GM19238 (cell line): Measurements from ENCODE around the gene ZNF335.
"Not testable (repeated sequence)": the region's sequence is repeated elsewhere in the genome, so short reads cannot be mapped to it uniquely, and the experiment has no call there.

Experiments
- DNase-seq: peaks from one replicate; pipeline ENCODE4 v3.0.0; 2011; ENCODE audit warnings: low spot score; ENCODE audit not compliant: insufficient read length

The ZNF335 gene

DNA sequence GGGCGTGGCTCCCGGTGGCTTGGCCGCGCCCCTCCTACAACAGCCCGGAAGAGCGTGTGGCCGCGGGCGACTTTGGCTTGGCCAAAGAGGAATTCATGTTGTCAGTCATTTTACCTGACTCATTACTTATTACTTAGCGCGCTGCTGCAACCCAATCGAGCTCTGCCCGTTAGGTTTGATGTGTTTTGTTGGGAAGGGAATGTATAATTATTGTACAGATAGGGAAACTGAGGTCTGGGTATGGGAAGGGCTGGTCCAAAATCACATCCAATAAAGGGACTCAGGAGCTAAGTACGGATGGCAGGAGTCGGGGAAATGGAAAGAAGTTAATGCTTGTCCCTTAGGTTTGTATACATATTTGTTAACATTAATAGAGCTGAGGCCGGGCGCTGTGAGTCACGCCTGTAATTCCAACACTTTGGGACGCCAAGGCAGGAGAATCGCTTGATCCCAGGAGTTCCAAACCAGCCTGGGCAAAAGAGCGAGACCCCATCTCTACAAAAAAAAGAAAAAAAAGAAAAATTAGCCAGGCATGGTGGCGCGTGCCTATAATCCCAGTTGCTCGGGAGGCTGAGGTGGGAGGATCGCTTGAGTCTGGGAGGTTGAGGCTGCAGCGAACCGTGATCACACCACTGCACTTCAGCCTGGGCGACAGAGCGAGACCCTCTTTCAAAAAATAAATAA is 639 bp upstream of the ZNF335 start:
- peak; percentile 94 for DNase-seq

DNA sequence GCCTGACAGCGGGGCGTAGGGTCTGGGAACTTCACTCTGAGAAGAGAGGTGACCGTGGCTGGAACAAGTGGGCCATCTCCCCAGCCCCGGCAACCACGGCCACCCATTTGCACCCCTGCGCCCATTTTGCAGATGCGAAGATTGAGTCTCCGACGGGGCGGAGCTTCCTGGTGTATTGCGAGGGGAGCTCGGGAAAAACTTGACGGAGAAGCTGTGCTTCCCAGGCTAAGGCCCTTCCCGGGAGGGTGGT is 653 bp downstream of the ZNF335 start:
- DNase-seq = no peak

GRCh38 chr20:45970646-45971424 is 1.2 kb downstream of the ZNF335 start:
- no peak for DNase-seq

DNA sequence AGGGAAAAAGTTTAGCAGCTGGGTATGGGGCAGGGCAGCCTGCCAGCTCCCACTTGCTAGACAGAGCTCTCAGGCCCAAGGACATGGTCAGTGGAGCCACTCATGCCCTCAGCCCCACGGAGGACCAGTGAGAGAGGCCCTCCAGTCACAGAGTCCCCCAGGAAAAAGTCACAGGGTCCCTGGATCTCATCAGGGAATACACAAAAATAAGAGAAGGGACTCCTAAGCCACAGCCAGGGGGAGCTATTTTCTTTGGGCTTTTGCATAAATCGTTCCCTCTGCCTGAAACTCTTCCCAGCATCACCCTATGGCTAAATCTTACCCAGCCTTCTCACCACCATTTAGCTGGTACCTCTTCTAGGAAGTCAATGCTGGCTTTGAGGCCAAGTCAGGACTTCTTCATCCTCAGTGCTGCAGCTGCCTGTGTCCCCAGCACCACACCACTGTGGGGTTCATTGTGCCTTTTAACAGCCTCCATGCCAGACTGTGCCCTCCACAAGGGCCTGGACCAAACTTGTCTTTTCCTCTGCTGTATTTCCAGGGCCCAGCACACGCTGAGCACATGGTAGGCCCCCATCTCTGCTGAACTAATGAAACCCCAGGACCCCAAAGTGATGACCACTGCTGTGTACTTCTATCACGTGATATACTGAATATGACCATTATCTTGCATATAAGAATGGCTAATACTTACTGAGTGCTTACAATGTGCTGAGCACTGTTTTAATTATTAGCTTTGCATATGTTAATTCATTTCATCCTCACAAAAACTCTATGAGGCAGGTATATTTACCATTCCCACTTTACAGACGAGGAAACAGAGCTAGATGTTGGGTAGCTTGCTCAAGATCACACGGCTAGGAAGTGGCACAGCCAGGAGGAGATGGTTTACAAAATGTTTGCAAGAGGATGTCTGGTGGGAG is 2.0 kb downstream of the ZNF335 start:
- no peak for DNase-seq

DNA sequence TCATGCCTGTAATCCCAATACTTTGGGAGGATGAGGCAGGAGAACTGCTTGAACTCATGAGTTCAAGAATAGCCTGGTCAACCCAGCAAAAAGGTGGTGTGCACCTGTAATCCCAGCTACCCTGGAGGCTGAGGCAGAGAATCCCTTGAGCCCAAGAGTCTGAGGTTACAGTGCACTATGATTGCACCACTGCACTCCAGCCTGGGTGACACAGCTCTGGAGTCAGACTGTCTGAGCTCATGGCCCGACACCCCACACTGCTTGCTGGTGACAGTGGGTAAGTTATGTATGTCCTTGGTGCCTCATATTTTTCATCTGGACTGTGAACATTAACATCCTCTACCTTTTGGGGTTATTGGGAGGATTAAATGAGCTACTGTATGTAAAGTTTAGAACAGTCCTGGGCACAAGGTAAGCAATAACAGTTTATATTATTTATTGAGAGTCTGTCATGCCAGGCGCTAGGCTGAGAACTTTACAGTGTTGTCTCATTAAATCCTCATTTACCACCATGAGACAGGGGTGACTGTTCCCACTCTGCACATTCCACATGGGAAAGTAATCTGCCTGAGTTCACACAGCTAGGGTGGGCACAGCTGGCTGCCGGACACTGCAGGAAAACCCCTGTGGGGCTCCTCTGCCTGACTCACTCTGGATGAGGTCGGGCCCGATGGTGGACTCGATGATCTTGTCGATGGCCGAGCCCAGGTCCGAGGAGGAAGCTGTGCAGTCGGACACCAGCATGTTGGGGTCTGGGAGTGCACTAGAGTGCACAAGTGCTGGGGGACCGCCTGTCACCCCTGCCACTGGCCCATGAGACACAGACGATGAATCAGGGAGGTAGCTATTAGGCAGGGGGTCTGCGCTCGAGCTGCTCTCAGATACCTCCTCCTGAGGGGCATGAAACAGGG is 2.9 kb downstream of the ZNF335 start:
- DNase-seq = no peak

GRCh38 chr20:45968081-45968671 is 3.8 kb downstream of the ZNF335 start:
- no peak for DNase-seq

- no peak for DNase-seq
Observed at GRCh38 chr20:45967551-45968080, 4.4 kb downstream of the ZNF335 start.

GRCh38 chr20:45965169-45966002 is 6.6 kb downstream of the ZNF335 start:
- DNase-seq = no peak

DNA sequence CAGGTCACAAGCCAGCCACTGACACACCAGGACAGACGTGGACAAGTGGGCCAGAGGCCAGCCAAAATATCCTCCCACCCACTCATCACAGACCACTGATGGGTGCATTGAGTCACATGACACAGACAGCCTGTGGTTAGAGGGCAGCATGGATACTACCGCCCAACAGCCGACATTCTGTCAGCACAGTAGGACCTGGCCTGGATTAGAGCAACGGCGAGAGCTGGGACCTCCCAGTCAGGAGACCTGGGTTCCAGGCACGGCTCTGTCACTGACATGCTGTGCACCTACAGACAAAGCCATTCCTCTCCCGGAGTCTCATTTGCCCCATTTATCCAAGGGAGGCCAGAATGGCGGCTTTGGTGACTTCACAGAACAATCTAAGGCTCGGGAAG is 8.0 kb downstream of the ZNF335 start:
- DNase-seq = no peak

GRCh38 chr20:45963059-45964005 is 8.7 kb downstream of the ZNF335 start:
- DNase-seq = no peak

DNA sequence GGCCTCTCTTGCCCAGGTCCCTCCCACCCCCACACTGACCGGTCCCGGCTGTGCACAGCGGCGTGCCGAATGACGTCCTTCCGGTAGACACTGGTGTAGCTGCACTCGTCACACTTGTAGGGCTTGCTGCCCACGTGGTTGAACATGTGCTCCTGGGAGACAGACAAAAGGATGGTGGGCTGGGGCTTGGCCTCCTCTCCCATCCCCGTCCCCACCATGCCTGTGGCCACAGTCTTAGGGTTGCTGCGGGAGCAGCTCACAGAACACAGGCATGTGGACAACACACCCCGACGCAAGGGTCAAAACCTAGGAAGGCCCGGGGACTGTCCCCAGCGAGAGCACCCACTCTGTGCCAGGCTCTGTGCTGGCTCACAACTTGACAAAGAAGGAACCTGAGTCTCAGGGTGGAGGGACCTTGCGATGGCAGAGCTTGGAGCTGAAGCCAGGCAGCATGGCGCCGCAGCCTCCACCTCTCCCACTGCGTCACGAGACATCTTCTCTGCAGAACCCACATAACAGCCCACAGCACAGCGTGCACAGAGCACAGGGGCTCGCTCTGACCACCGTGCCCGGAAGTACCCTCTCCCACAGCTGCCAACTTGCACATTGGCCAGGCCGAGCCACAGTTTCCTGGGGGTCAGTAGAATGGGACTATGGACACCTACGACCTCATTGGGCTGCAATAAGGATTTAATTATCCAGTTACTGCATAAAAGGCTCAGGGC is 9.8 kb downstream of the ZNF335 start:
- no peak for DNase-seq

GRCh38 chr20:45959956-45960630 is 11.9 kb downstream of the ZNF335 start:
- no peak for DNase-seq

- DNase-seq = no peak
Observed at GRCh38 chr20:45959126-45959525, 12.9 kb downstream of the ZNF335 start.

GRCh38 chr20:45958593-45958992 is 13.4 kb downstream of the ZNF335 start:
- no peak for DNase-seq

GRCh38 chr20:45957021-45957941 is 14.7 kb downstream of the ZNF335 start:
- DNase-seq = no peak

DNA sequence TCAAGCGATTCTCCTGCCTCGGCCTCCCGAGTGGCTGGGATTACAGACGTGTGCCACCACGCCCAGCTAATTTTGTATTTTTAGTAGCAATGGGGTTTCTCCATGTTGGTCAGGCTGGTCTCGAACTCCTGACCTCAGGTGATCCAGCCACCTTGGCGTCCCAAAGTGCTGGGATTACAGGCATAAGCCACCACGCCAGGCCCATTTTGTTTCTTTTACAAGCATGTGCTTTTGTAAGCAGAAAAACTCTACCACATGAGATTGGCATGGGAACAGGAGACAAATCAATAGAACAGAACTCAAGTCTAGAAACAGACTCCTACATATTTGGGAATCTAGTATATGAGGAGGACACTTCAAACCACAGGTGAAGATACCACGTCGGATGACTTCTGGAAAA is 15.7 kb downstream of the ZNF335 start:
- DNase-seq = not testable (repeated sequence)
